ENCODE data around the gene PLA2G4A. TPM values are rescaled to one million over a fixed set of nuclear protein-coding genes. Genes with fewer than 3 reads are reported as not detected.

PLA2G4A gene
- total RNA-seq, 1 experiment from 2014 or later = 0.39 TPM

DNA sequence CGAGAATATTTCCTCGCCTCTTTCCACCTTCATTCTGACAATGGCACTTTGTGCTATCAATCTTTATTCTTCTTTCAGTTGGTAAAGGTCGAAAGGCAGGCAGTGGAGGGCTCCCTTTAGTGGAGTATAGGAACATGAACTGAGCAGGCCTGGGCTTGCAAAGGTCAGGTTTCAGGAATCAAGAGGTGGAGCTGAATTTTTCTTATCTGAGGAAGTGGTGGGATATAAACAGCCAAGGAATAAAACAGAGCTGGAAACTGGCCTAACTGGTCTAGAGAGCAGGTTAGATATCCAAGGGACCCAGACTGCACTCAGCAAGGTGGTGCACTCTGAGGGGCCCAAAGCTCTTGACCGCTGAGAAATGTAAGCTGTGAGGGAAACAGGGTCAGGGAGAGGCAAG, 99.1 kb downstream of the PLA2G4A start:
- Mint-ChIP-seq H3K4me1 (peaks cover 4% of the 10 kb centered on the region in 2 experiments; a peak in 3 of 4 replicates), H3K36me3 (ENCODE audit: insufficient read depth in 1 of 3, low read depth in 3 of 3) (no peaks in the 10 kb centered on the region), H3K27ac (peak overlapping the region in 2 of 3 experiments; percentile 3 to 82; a peak in 3 of 7 replicates), H3K27me3 (ENCODE audit: low read depth) (no peaks in the 10 kb centered on the region), H3K9me3 (no peaks in the 10 kb centered on the region; a peak in 1 of 5 replicates), H3K4me3 (no peak overlapping the region)
- Histone ChIP-seq H3K79me1 (ENCODE audit: insufficient read depth, low read depth, low read length, poor library complexity, severe bottlenecking) (no peaks in the 10 kb centered on the region), H4K20me1 (ENCODE audit: control insufficient read depth, insufficient read depth, insufficient read length) (no peaks in the 10 kb centered on the region), H4K91ac (ENCODE audit: insufficient read length, low read depth, low read length) (no peak overlapping the region), H3K23ac (ENCODE audit: insufficient read length, low read depth, low read length) (no peak overlapping the region), H3K27me3 (ENCODE audit: insufficient read depth, low read length) (no peaks in the 10 kb centered on the region), H2BK12ac (ENCODE audit: insufficient read length, low read depth, low read length) (no peak overlapping the region), H3K4me2 (ENCODE audit: insufficient read depth, insufficient read length, low read length) (no peak overlapping the region), H2BK15ac (ENCODE audit: low read depth, low read length) (no peak overlapping the region), H4K8ac (replicated peaks; ENCODE audit: insufficient read length, low read depth, low read length) (no peak overlapping the region), H3K9ac (ENCODE audit: extremely low read depth, insufficient read length, low read length) (no peak overlapping the region), H3K14ac (ENCODE audit: insufficient read depth, low read length) (no peak overlapping the region), H3K27ac (ENCODE audit: insufficient read length, low read depth, low read length) (no peak overlapping the region), H2BK5ac (ENCODE audit: insufficient read length, low read length) (no peak overlapping the region), H2AK5ac (ENCODE audit: insufficient read length, low read length) (no peak overlapping the region), H2AFZ (ENCODE audit: low read length) (no peak overlapping the region), H3K23me2 (ENCODE audit: insufficient read length, low read depth, low read length, poor library complexity, severe bottlenecking) (no peaks in the 10 kb centered on the region), H3K18ac (ENCODE audit: insufficient read length, low read depth, low read length) (no peak overlapping the region), H2BK20ac (ENCODE audit: low read depth, low read length, poor library complexity, severe bottlenecking) (no peak overlapping the region), H3K4ac (ENCODE audit: low read depth, low read length) (no peak overlapping the region), H2BK120ac (ENCODE audit: low read depth, low read length, poor library complexity, severe bottlenecking) (no peak overlapping the region), H4K5ac (ENCODE audit: insufficient read length, low read depth, low read length) (no peak overlapping the region), H3K56ac (ENCODE audit: insufficient read length, low read depth, low read length) (no peak overlapping the region), H3T11ph (ENCODE audit: low read length) (no peak overlapping the region), H3K9me3 (ENCODE audit: control insufficient read depth, low read depth, low read length) (no peaks in the 10 kb centered on the region), H3K79me2 (ENCODE audit: insufficient read depth, low read length) (no peaks in the 10 kb centered on the region), H3K4me1 (ENCODE audit: insufficient read depth, low read length) (no peaks in the 10 kb centered on the region)
- WGBS (ENCODE audit: extremely low coverage, insufficient read length, low lambda C conversion rate) = no CpG with 5 or more reads among the region's 4 CpGs
- TF ChIP-seq, protein P1, sequence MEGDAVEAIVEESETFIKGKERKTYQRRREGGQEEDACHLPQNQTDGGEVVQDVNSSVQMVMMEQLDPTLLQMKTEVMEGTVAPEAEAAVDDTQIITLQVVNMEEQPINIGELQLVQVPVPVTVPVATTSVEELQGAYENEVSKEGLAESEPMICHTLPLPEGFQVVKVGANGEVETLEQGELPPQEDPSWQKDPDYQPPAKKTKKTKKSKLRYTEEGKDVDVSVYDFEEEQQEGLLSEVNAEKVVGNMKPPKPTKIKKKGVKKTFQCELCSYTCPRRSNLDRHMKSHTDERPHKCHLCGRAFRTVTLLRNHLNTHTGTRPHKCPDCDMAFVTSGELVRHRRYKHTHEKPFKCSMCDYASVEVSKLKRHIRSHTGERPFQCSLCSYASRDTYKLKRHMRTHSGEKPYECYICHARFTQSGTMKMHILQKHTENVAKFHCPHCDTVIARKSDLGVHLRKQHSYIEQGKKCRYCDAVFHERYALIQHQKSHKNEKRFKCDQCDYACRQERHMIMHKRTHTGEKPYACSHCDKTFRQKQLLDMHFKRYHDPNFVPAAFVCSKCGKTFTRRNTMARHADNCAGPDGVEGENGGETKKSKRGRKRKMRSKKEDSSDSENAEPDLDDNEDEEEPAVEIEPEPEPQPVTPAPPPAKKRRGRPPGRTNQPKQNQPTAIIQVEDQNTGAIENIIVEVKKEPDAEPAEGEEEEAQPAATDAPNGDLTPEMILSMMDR (conservative IDR thresholded peaks at IDR 0.05) = no peak
- DNase-seq = no peak
